K562 (cell line): ENCODE results near the gene PSORS1C1. TPM values are rescaled to one million over a fixed set of nuclear protein-coding genes. Genes with fewer than 3 reads are reported as not detected.

Experiments
- ATAC-seq: fragments of 200-7000 bp; cut with Tn5 transposase; 3 replicates; pipeline ENCODE4 v1.9.1; 2020; ENCODE audit warnings: moderate library complexity
- BruUV-seq: library from RNA; stranded (reverse); fragments of 400-500 nt; replicated peaks from 2 replicates; lab custom pipeline; 2021; lab: Mats Ljungman, UMichigan
- CTCF ChIA-PET: fragments of 300-600 bp; formaldehyde crosslinking; extraction: SDS; loops from one replicate; lab custom pipeline; 2021; ENCODE audit warnings: low intra/inter-chr PET ratio; lab: Yijun Ruan, JAX
- POLR2A ChIA-PET: fragments of 300-600, 350-650 bp; sonication (Branson Sonifier 250); formaldehyde crosslinking; extraction: SDS; loops from one replicate; lab custom pipeline; 2021; ENCODE audit warnings: antibody characterized with exemption, inconsistent platforms; lab: Yijun Ruan, JAX
- DNase-seq, 4 experiments: peaks; one replicate each; pipeline versions ENCODE4 v3.0.0 to v3.0.0-alpha.2; 2011 to 2018; ENCODE audit warnings: low spot score in 3 of 4, mixed read lengths in 3 of 4; ENCODE audit errors: extremely low read depth in 1 of 4
- FAIRE-seq: peaks from 2 replicates; lab custom pipeline; 2011; peaks lifted over from hg19 to GRCh38; lab: Jason Lieb, UNC
- H2AFZ ChIP-seq: 2 replicates; pipeline ENCODE4 v1.6.0; 2011; ENCODE audit warnings: low read depth, low read length, control low read depth, inconsistent platforms
- H3K27ac ChIP-seq: fragments of 200-600 bp; 3 replicates; pipeline ENCODE4 v1.8.0; 2011; ENCODE audit warnings: low read depth, mild to moderate bottlenecking, control low read depth, inconsistent platforms, low read length, moderate library complexity, mixed read lengths; ENCODE audit errors: extremely low read depth
- H3K27me3 ChIP-seq, 2 experiments: fragments of 300-600 bp in 1 of 2; 2 replicates in 1 of 2; 3 replicates in 1 of 2; pipeline versions ENCODE4 v1.6.0 to v1.8.0; 2011; ENCODE audit warnings: inconsistent platforms in 2 of 2, low read length in 2 of 2, mild to moderate bottlenecking in 1 of 2, mixed read lengths in 1 of 2, moderate library complexity in 1 of 2; ENCODE audit not compliant: control insufficient read depth in 2 of 2, insufficient read depth in 2 of 2
- H3K36me3 ChIP-seq: fragments of 300-600 bp; 3 replicates; pipeline ENCODE4 v1.8.0; 2011; ENCODE audit warnings: mild to moderate bottlenecking, low read length, inconsistent platforms; ENCODE audit not compliant: control insufficient read depth, insufficient read depth
- H3K4me1 ChIP-seq, 2 experiments: fragments of 200-600 bp in 1 of 2; replicated peaks in 1 of 2; 2 replicates in 1 of 2; 3 replicates in 1 of 2; pipeline versions ENCODE4 v1.5.1 to v1.8.0; 2011; ENCODE audit warnings: inconsistent platforms in 2 of 2, low read length in 2 of 2, mild to moderate bottlenecking in 1 of 2, mixed read lengths in 1 of 2, moderate library complexity in 1 of 2; ENCODE audit not compliant: control insufficient read depth in 2 of 2, insufficient read depth in 2 of 2
- H3K4me2 ChIP-seq: 2 replicates; pipeline ENCODE4 v1.6.1; 2011; ENCODE audit warnings: low read length, control low read depth, inconsistent platforms, mixed read lengths; ENCODE audit not compliant: insufficient read depth
- H3K4me3 ChIP-seq: fragments of 200-600 bp; sonication (generic), shearing (Covaris generic); 2 replicates; pipeline ENCODE4 v1.5.1; 2016; ENCODE audit warnings: control low read depth, inconsistent platforms
- H3K79me2 ChIP-seq: fragments of 200-600 bp; 3 replicates; pipeline ENCODE4 v1.8.0; 2011; ENCODE audit warnings: low read length, inconsistent platforms; ENCODE audit not compliant: control insufficient read depth, insufficient read depth
- H3K9ac ChIP-seq, 2 experiments: 2 replicates each; pipeline versions ENCODE4 v1.6.0 to v1.6.1; 2011; ENCODE audit warnings: low read depth in 2 of 2, low read length in 2 of 2, control low read depth in 1 of 2, inconsistent platforms in 1 of 2, mild to moderate bottlenecking in 1 of 2, mixed read lengths in 1 of 2; ENCODE audit not compliant: insufficient read depth in 1 of 2
- H3K9me1 ChIP-seq: one replicate; pipeline ENCODE4 v1.6.0; 2011; ENCODE audit warnings: inconsistent platforms, mild to moderate bottlenecking, low read length, moderate library complexity; ENCODE audit not compliant: control insufficient read depth, insufficient read depth
- H3K9me3 ChIP-seq: replicated peaks from 2 replicates; pipeline ENCODE4 v1.5.1; 2011; ENCODE audit warnings: low read depth, low read length, inconsistent platforms; ENCODE audit not compliant: control insufficient read depth, insufficient read depth
- H4K20me1 ChIP-seq: replicated peaks from 2 replicates; pipeline ENCODE4 v1.6.1; 2011; ENCODE audit warnings: low read length, inconsistent platforms, mixed read lengths; ENCODE audit not compliant: control insufficient read depth, insufficient read depth
- ATF1 ChIP-seq, 2 experiments: fragments of 450-650 bp in 1 of 2; IDR thresholded peaks; 2 replicates each; pipeline ENCODE4 v1.6.1; 2016; ENCODE audit warnings: missing compliant biosample characterization in 1 of 2, missing genetic modification characterization in 1 of 2
- ZFP36 ChIP-seq: fragments of 150-350 bp; IDR thresholded peaks from 2 replicates; pipeline ENCODE4 v1.6.1; 2018; ENCODE audit warnings: low read length, low read depth; ENCODE audit not compliant: partially characterized antibody
- WGBS: fragments of 100-300 bp; shearing (Covaris generic); methylation state at CpG from one replicate; pipeline ENCODE4 v1.1.6; 2016; ENCODE audit warnings: low coverage, mixed read lengths; ENCODE audit not compliant: insufficient coverage; ENCODE audit errors: missing lambda C conversion rate; 5-methylcytosine and 5-hydroxymethylcytosine counted together
- in situ Hi-C: fragments of 300-500 bp; cut with MboI; formaldehyde crosslinking; loops from 4 replicates; pipeline ENCODE4 v1.15.0; 2018; ENCODE audit warnings: inconsistent platforms, mixed read lengths
- intact Hi-C: fragments of 100-400 bp; cut with micrococcal nuclease; formaldehyde crosslinking; loops from 2 replicates; pipeline ENCODE4 v1.14.2; 2022
- polyA plus RNA-seq, 8 experiments: library from polyadenylated mRNA; depleted of rRNA in 4 of 8; stranded (reverse) in 5 of 8; unstranded in 3 of 8; fragments of >200 nt; fragmentation: Nextera tagmentation in 2 of 8; fragmentation: Illumina TruSeq in 1 of 8; extraction: Ambion mirVana in 2 of 8; extraction: Trizol in 1 of 8; gene quantifications; 2 replicates each; pipeline versions ENCODE4 v1.2.1 to v1.2.3, GENCODE V29; 2011 to 2014; ENCODE audit warnings: inconsistent platforms in 1 of 8, missing spikeins in 1 of 8
- total RNA-seq, 7 experiments: library from RNA; depleted of rRNA in 6 of 7; stranded (reverse); fragments of >200 nt in 6 of 7; fragmentation: Illumina TruSeq in 2 of 7; extraction: Trizol in 2 of 7; gene quantifications; 2 replicates each; pipeline versions ENCODE4 v1.2.1 to v1.2.3, GENCODE V29; 2011 to 2021; ENCODE audit warnings: low replicate concordance in 1 of 7

Gene PSORS1C1
- total and polyA plus RNA-seq, 9 of the 15 experiments (the other 6 are each of a cell fraction or from before 2014, with no cell fraction given) = 0.11 TPM; not detected in 8

DNA sequence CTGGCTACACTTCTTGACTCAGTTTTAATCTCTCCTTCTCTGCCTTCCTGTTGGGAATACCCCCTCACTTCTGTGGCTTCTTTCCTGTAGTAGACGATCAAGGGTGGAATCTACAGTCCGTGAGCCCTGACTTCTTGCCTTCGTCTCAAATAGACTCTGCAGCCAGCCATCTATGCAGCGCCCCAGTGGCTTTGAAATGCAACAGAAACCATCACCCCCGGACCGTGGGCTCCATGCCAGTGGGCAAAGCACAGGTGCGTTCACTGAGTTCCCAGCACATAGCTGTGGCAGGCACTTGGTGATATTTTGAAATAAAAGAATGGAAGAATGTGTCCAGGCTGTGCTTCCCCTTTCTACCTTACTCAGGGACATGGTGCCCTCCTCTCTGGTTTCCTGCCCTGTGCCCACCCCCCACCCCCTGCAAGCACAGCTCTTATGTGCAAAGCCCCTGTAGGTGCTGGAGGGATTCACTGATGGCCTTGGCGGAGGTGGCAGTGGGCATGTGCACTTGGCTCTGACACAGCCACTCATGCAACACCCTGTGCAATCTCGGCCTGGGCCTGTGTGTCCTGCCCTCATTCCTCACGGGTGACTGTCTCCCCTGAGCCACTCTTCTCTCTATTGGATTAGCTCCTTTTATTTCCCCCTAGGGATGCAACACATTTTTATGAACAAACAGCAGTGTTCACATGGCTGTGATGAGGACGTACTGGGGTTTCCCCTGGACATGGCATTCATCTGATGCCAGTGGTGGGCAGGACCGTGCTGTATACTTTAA, 11.2 kb downstream of the PSORS1C1 start:
- H3K4me1 ChIP-seq = peaks cover 6 to 17% of the 10 kb centered on the region in 2 experiments; a peak in 4 of 5 replicates
- no peak for ATAC-seq
- H3K27me3 ChIP-seq = peaks cover 36 to 75% of the 10 kb centered on the region in 2 experiments; a peak in 4 of 5 replicates
- H2AFZ ChIP-seq = no peak overlapping the region
- H3K27ac ChIP-seq = no peak overlapping the region
- no peak overlapping the region for H3K4me3 ChIP-seq
- TF ChIP-seq ZFP36 (peak; percentile 45), ATF1 (CRISPR knock-in tag; IDR thresholded peaks at IDR 0.05) (no peak), ATF1 (tag; IDR thresholded peaks at IDR 0.05) (no peak)
- H3K9me3 ChIP-seq = no peaks in the 10 kb centered on the region
- no peak overlapping the region for H3K4me2 ChIP-seq
- no peak overlapping the region for H3K9ac ChIP-seq
- ChIA-PET POLR2A (interaction anchor here (1.0 to 1.1 kb wide), 3 partner anchors 11 to 191 kb away, joined by 3 to 5 read pairs (median 3); partner anchors contain the start of gene PSORS1C1), CTCF (no interaction called here)
- peaks cover 14% of the 10 kb centered on the region for H4K20me1 ChIP-seq
- WGBS = under 1% methylated on average over 12 of the region's 12 CpGs
- intact Hi-C loops = no loop called here
- in situ Hi-C loops = no loop called here
- no peaks in the 10 kb centered on the region for H3K9me1 ChIP-seq
- no TSS peak for BruUV-seq
- H3K36me3 ChIP-seq = no peaks in the 10 kb centered on the region
- no peaks in the 10 kb centered on the region for H3K79me2 ChIP-seq
- DNase-seq = no peak
- no peak for FAIRE-seq
